Psoas muscle (tissue), 8 donors: ENCODE measurements around the gene ZNF738. TPM values are rescaled to one million over a fixed set of nuclear protein-coding genes. Genes with fewer than 3 reads are reported as not detected.

Source experiments
- ATAC-seq, 4 donors: fragments of 200-7000 bp; cut with Tn5 transposase; one replicate each; pipeline ENCODE4 v1.9.1; 2020; ENCODE audit warnings: moderate library complexity in 3 of 4, mild to moderate bottlenecking in 2 of 4
- DNase-seq, 2 donors: peaks; one replicate each; pipeline ENCODE4 v3.0.0-alpha.2; 2020
- H3K27ac ChIP-seq: fragments of 200-600 bp; one replicate; pipeline ENCODE4 v1.8.0; 2022
- H3K27me3 ChIP-seq, 3 donors: fragments of 200-600 bp in 1 of 3; one replicate each; pipeline versions ENCODE4 v1.6.1 to v1.8.0; 2013 to 2022; ENCODE audit warnings: low read length in 2 of 3, mild to moderate bottlenecking in 2 of 3, moderate library complexity in 1 of 3; ENCODE audit not compliant: insufficient read depth in 3 of 3
- H3K36me3 ChIP-seq, 2 donors: fragments of 200-600 bp in 1 of 2; one replicate each; pipeline versions ENCODE4 v1.6.1 to v1.8.0; 2013 to 2022; ENCODE audit warnings: low read depth in 1 of 2, mild to moderate bottlenecking in 1 of 2, moderate library complexity in 1 of 2; ENCODE audit not compliant: insufficient read depth in 1 of 2
- H3K4me1 ChIP-seq: fragments of 200-600 bp; one replicate; pipeline ENCODE4 v1.8.0; 2022
- H3K4me3 ChIP-seq: fragments of 200-600 bp; one replicate; pipeline ENCODE4 v1.8.0; 2022; ENCODE audit warnings: mild to moderate bottlenecking
- H3K9me3 ChIP-seq: fragments of 200-600 bp; one replicate; pipeline ENCODE4 v1.8.0; 2022
- CTCF ChIP-seq: fragments of 200-600 bp; IDR thresholded peaks from one replicate; pipeline ENCODE4 v1.8.0; 2022; ENCODE audit warnings: antibody characterized with exemption
- WGBS, 3 donors: extraction: QIAGEN DNeasy Blood & Tissue Kit; methylation state at CpG; one replicate each; pipeline versions ENCODE4 v1.1.6 to v1.1.7; 2013; 5-methylcytosine and 5-hydroxymethylcytosine counted together
- intact Hi-C, 2 donors: fragments of 100-400 bp; cut with DNase I; formaldehyde crosslinking; loops; one replicate each; pipeline versions ENCODE4 v1.11.0 to v1.14.2; 2022
- polyA plus RNA-seq, 3 donors: library from polyadenylated mRNA; stranded (reverse); fragments of 200-250 nt; gene quantifications; one replicate each; pipeline ENCODE4 v1.2.3, GENCODE V29; 2013
- total RNA-seq, 4 donors: library from RNA; stranded (reverse); fragmentation: NEBNext Ultra II Directional in 2 of 4; extraction: Animal tissue kit (Norgen Biotek cat#: 25700) in 2 of 4; gene quantifications; one replicate each; pipeline versions ENCODE4 v1.2.1 to v1.2.4, GENCODE V29; 2021 to 2023
- donor health status: healthy with polysubstance abuse.
- donor health status: DM: no; HTN: no; CAD: no; lungs with moderate emphysema.
- donor health status: Bipolar disorder and iron deficiency.
- donor health status: healthy.
- donor health status: DM: yes; HTN: yes; CAD: no.
- donor health status: DM: no; HTN: no; CAD: no.
- donor health status: DM: no; HTN: no; CAD: no.
- donor health status: DM: yes; HTN: yes; CAD: no.

Gene ZNF738
- total and polyA plus RNA-seq, 7 donors = 0.48 to 1.7 (median 0.74) TPM

DNA sequence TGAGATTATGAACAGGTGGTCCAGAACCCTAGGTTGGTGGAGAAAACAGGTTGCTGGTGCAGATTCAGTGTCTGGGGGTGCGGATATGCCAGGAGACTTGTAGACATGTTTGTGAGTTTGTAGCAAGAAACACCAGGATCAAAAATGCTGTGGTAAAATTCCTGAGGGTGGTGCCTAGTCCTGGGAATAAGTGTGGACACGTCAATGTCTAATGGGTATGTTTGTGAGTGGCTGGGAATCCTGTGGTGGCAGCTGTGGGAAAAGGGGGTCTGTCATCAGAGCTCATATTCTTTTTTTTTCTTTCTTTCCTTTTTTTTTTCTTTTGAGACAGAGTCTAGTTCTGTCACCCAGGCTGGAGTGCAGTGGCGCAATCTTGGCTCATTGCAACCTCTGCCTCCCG is 36.8 kb upstream of the ZNF738 start:
- no peak for TF ChIP-seq CTCF
- Histone ChIP-seq H3K4me3 (no peak overlapping the region), H3K27ac (no peak overlapping the region), H3K36me3 (peaks cover 0 to 10% of the 10 kb centered on the region in 2 donors), H3K27me3 (no peaks in the 10 kb centered on the region), H3K9me3 (peaks cover 7% of the 10 kb centered on the region), H3K4me1 (peaks cover 9% of the 10 kb centered on the region)
- ATAC-seq (no peak), DNase-seq (no peak)
- intact Hi-C loops = loop anchor here in 1 of 2 donors (10.0 kb wide), 1 partner anchor 73 kb away; the partner anchor contains the start of gene ZNF493
- WGBS, 3 donors = 64 to 78% (median 69%) methylated on average over 4 of the region's 4 CpGs

- H3K27me3 ChIP-seq = no peaks in the 10 kb centered on the region
- no peak overlapping the region for H3K4me3 ChIP-seq
- H3K36me3 ChIP-seq = peaks cover 0 to 16% of the 10 kb centered on the region in 2 donors
- whole genome bisulfite sequencing, 3 donors = 53 to 69% (median 57%) methylated on average over 8 of the region's 8 CpGs
- H3K4me1 ChIP-seq = peaks cover 7% of the 10 kb centered on the region
- TF ChIP-seq CTCF = no peak
- intact Hi-C loops = loop anchor here in 1 of 2 donors (10.0 kb wide), 1 partner anchor 72 kb away; the partner anchor contains the start of gene ZNF493
- peaks cover 7% of the 10 kb centered on the region for H3K9me3 ChIP-seq
- H3K27ac ChIP-seq = no peak overlapping the region
- DNase-seq = no peak
- ATAC-seq = no peak
Measured at GRCh38 chr19:21322528-21322927, 36.3 kb upstream of the ZNF738 start.

GRCh38 chr19:21323000-21323399 is 35.8 kb upstream of the ZNF738 start:
- Histone ChIP-seq H3K27me3 (no peaks in the 10 kb centered on the region), H3K4me1 (peaks cover 7% of the 10 kb centered on the region), H3K9me3 (peaks cover 7% of the 10 kb centered on the region), H3K4me3 (no peak overlapping the region), H3K27ac (no peak overlapping the region), H3K36me3 (peaks cover 0 to 17% of the 10 kb centered on the region in 2 donors)
- no peak for TF ChIP-seq CTCF
- intact Hi-C loops = loop anchor here in 1 of 2 donors (10.0 kb wide), 1 partner anchor 72 kb away; the partner anchor contains the start of gene ZNF493
- WGBS, 3 donors = 82 to 87% (median 87%) methylated on average over 2 of the region's 2 CpGs
- DNase-seq (no peak), ATAC-seq (no peak)

DNA sequence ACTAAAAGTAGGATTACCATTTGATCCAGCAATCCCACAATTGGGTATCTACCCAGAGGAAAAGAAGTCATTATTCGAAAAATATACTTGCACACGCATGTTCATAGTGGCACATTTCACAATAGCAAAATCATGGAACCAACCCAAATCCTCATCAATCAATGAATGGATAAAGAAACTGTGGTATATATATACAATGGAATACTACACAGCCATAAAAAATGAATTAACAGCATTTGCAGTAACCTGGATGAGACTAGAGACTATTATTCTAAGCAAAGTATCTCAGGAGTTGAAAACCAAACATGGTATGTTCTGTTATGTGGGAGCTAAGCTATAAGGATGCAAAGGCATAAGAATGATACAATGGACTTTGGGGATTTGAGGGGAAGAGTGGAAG is 32.6 kb upstream of the ZNF738 start:
- TF ChIP-seq CTCF = no peak

GRCh38 chr19:21328406-21328805 is 30.4 kb upstream of the ZNF738 start:
- Histone ChIP-seq H3K27me3 (no peaks in the 10 kb centered on the region), H3K36me3 (peaks cover 0 to 17% of the 10 kb centered on the region in 2 donors), H3K4me1 (peaks cover 16% of the 10 kb centered on the region), H3K4me3 (peak overlapping the region; percentile 89), H3K27ac (peak overlapping the region; percentile 93), H3K9me3 (peaks cover 7% of the 10 kb centered on the region)
- TF ChIP-seq CTCF = no peak
- ATAC-seq (peak in 1 of 4 donors; percentile 16), DNase-seq (no peak)
- intact Hi-C loops = loop anchor here in 1 of 2 donors (1.0 to 10.0 kb wide), 2 partner anchors 30 to 66 kb away; partner anchors contain the start of genes ZNF493 and ZNF738
- WGBS, 3 donors = 6 to 11% (median 8%) methylated on average over 6 of the region's 6 CpGs

More for the DNA sequence above, 32.6 kb upstream of the ZNF738 start:
- intact Hi-C loops = loop anchor here in 1 of 2 donors (10.0 kb wide), 1 partner anchor 69 kb away; the partner anchor contains the start of gene ZNF493
- Histone ChIP-seq H3K9me3 (peaks cover 7% of the 10 kb centered on the region), H3K4me1 (peaks cover 16% of the 10 kb centered on the region), H3K27ac (no peak overlapping the region), H3K4me3 (no peak overlapping the region), H3K36me3 (peaks cover 0 to 17% of the 10 kb centered on the region in 2 donors), H3K27me3 (no peaks in the 10 kb centered on the region)
- WGBS, 3 donors = 97 to 99% (median 99%) methylated on average over 2 of the region's 2 CpGs
- ATAC-seq (no peak), DNase-seq (no peak)
